ENCODE measurements around the gene DCHS1. TPM values are rescaled to one million over a fixed set of nuclear protein-coding genes. Genes with fewer than 3 reads are reported as not detected.
"Not testable (repeated sequence)": the region's sequence is repeated elsewhere in the genome, so short reads cannot be mapped to it uniquely, and the experiment has no call there.

The DCHS1 gene, protein sequence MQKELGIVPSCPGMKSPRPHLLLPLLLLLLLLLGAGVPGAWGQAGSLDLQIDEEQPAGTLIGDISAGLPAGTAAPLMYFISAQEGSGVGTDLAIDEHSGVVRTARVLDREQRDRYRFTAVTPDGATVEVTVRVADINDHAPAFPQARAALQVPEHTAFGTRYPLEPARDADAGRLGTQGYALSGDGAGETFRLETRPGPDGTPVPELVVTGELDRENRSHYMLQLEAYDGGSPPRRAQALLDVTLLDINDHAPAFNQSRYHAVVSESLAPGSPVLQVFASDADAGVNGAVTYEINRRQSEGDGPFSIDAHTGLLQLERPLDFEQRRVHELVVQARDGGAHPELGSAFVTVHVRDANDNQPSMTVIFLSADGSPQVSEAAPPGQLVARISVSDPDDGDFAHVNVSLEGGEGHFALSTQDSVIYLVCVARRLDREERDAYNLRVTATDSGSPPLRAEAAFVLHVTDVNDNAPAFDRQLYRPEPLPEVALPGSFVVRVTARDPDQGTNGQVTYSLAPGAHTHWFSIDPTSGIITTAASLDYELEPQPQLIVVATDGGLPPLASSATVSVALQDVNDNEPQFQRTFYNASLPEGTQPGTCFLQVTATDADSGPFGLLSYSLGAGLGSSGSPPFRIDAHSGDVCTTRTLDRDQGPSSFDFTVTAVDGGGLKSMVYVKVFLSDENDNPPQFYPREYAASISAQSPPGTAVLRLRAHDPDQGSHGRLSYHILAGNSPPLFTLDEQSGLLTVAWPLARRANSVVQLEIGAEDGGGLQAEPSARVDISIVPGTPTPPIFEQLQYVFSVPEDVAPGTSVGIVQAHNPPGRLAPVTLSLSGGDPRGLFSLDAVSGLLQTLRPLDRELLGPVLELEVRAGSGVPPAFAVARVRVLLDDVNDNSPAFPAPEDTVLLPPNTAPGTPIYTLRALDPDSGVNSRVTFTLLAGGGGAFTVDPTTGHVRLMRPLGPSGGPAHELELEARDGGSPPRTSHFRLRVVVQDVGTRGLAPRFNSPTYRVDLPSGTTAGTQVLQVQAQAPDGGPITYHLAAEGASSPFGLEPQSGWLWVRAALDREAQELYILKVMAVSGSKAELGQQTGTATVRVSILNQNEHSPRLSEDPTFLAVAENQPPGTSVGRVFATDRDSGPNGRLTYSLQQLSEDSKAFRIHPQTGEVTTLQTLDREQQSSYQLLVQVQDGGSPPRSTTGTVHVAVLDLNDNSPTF (N-terminal part only)
- total RNA-seq: 11.0 and 23.9 TPM in 2 replicates
- 0.92 and 5.0 TPM in 2 replicates for polyA plus RNA-seq
- polyA plus RNA-seq (2012): 1.9 and 8.5 TPM in 2 replicates
- 17.9 and 76.9 TPM in 2 replicates for polyA minus RNA-seq (ENCODE audit: low replicate concordance)

DNA sequence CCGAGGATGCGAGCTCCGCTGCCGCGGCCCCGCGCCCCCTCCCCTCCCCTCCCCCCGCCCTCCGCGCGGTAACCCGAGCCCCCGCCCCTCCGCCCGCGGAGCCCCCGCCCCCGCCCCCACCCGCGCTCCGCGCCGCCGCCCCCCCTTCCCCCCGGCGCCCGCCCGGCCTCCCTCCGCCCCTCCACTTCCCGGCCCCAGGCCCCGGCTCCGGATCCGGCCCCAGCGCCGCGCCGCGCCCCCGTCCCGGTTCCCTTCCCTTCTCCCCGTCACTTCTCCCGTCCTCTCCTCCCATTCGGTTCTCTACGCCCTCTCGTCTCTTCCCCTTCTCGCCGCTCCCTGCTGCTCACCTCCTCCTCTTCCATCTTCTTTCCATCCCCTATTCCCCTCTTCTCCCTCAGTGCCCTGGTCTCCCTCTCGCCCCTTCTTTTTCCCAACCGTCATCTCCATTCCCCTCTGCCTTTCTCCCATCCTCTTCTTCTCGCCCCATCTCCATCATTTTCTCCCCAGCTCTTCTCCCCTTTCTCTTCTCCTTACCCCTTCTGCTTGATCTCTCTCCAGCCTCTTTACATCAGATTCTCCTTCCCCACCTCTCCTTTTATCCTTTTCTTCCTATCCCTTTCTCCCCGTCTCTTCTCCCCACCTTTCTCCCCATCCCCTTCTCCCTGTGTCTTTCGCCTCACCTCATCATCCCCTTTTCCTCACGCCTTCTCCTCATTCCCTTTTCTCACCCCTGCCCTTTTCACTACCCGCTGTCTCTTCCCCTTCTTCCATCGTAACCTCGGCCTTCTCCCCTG lies at the start of gene DCHS1:
Gene DCHS1, minus strand, starts transcription at position 20 of the 794 bp plus-strand sequence. CDS start 14,196 bp downstream, outside the sequence.
- Histone ChIP-seq H3K36me3 (ENCODE audit: control insufficient read depth, insufficient read depth, low read length) (no peaks in the 10 kb centered on the region), H2AFZ (ENCODE audit: low read length) (peak within 1 kb of the TSS; percentile 41), H3K9me3 (ENCODE audit: control insufficient read depth, insufficient read depth, low read depth, low read length) (no peaks in the 10 kb centered on the region), H3K4me2 (ENCODE audit: extremely low read depth, insufficient read depth, low read length) (peak within 1 kb of the TSS; percentile 69), H3K27ac (ENCODE audit: insufficient read depth, low read length) (no peak within 1 kb of the TSS), H3K79me2 (ENCODE audit: control insufficient read depth, insufficient read depth, low read length) (no peaks in the 10 kb centered on the region), H4K20me1 (ENCODE audit: control insufficient read depth, extremely low read depth, insufficient read depth, low read length) (no peaks in the 10 kb centered on the region), H3K4me3 (replicated peaks in 1 of 4; ENCODE audit: control extremely low read depth in 1 of 4, insufficient read depth in 1 of 4, low read depth in 3 of 4, low read length in 4 of 4) (peak within 1 kb of the TSS; percentile 10 to 55 (median 45)), H3K9ac (ENCODE audit: insufficient read depth, low read length) (peak within 1 kb of the TSS; percentile 28), H3K27me3 (ENCODE audit: control insufficient read depth, insufficient read depth, low read length) (peaks cover 33% of the 10 kb centered on the region), H3K4me1 (ENCODE audit: control insufficient read depth, extremely low read depth, insufficient read depth, low read length) (no peaks in the 10 kb centered on the region)
- TF ChIP-seq, protein P1, sequence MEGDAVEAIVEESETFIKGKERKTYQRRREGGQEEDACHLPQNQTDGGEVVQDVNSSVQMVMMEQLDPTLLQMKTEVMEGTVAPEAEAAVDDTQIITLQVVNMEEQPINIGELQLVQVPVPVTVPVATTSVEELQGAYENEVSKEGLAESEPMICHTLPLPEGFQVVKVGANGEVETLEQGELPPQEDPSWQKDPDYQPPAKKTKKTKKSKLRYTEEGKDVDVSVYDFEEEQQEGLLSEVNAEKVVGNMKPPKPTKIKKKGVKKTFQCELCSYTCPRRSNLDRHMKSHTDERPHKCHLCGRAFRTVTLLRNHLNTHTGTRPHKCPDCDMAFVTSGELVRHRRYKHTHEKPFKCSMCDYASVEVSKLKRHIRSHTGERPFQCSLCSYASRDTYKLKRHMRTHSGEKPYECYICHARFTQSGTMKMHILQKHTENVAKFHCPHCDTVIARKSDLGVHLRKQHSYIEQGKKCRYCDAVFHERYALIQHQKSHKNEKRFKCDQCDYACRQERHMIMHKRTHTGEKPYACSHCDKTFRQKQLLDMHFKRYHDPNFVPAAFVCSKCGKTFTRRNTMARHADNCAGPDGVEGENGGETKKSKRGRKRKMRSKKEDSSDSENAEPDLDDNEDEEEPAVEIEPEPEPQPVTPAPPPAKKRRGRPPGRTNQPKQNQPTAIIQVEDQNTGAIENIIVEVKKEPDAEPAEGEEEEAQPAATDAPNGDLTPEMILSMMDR (conservative IDR thresholded peaks at IDR 0.05 in 1 of 2, IDR thresholded peaks at IDR 0.05 in 1 of 2; ENCODE audit: low read depth in 1 of 2, low read length in 2 of 2): no peak
- TF ChIP-seq EZH2 (IDR thresholded peaks at IDR 0.05; ENCODE audit: low read length, missing control alignments): peak; percentile 94
- DNase-seq (ENCODE audit: low read depth in 2 of 2): no peak

DNA sequence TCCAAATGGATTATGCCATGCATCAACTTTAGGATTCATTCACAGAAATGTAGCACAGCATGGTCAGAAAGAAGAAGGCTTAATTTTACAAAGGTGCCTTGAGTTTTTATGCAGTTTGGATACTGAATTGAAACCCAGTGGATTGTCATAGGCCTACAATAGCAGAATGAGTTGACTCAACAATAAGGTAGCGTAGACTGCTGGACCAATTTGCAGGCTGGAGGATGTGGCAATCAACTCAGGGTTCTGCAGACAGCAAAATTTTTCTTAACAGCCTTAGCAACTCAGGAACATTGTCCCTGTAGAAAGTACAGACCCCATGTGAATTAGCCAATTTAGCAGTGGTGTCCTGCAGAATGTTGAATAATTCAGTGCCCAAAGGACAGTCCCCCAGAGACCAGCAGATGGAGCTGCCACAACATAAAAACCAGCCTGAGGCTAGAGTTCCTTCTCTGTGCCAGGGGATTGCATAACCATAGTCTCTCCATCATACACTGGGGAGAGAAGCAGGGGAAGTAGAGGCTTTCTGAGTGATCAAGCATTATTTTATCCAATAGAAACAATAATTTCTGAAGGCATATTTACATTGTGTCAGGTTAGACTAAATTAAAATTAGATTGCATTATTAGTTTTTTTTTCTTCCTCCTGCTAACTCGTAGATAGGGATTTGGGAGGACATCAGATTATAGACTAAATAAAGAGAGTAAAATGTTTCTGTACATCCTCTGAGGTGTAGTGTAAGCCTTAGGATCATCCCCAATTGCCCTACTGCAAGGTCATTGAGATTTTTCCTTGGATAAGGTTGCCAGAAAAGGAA lies 47.8 kb upstream of the DCHS1 start:
- no peaks in the 10 kb centered on the region for H4K20me1 ChIP-seq (ENCODE audit: control insufficient read depth, extremely low read depth, insufficient read depth, low read length)
- H3K4me2 ChIP-seq (ENCODE audit: extremely low read depth, insufficient read depth, low read length): no peak overlapping the region
- H3K9ac ChIP-seq (ENCODE audit: insufficient read depth, low read length): no peak overlapping the region
- TF ChIP-seq, protein P1 (conservative IDR thresholded peaks at IDR 0.05 in 1 of 2, IDR thresholded peaks at IDR 0.05 in 1 of 2; ENCODE audit: low read depth in 1 of 2, low read length in 2 of 2): peak; percentile 67 to 76
- TF ChIP-seq EZH2 (IDR thresholded peaks at IDR 0.05; ENCODE audit: low read length, missing control alignments): no peak
- H3K27me3 ChIP-seq (ENCODE audit: control insufficient read depth, insufficient read depth, low read length): no peaks in the 10 kb centered on the region
- H3K79me2 ChIP-seq (ENCODE audit: control insufficient read depth, insufficient read depth, low read length): no peaks in the 10 kb centered on the region
- no peak overlapping the region for H2AFZ ChIP-seq (ENCODE audit: low read length)
- no peak overlapping the region for H3K4me3 ChIP-seq (replicated peaks in 1 of 4; ENCODE audit: control extremely low read depth in 1 of 4, insufficient read depth in 1 of 4, low read depth in 3 of 4, low read length in 4 of 4)
- peak; percentile 58 to 75 for DNase-seq (ENCODE audit: low read depth in 2 of 2)
- no peaks in the 10 kb centered on the region for H3K4me1 ChIP-seq (ENCODE audit: control insufficient read depth, extremely low read depth, insufficient read depth, low read length)
- no peak overlapping the region for H3K27ac ChIP-seq (ENCODE audit: insufficient read depth, low read length)
- no peaks in the 10 kb centered on the region for H3K9me3 ChIP-seq (ENCODE audit: control insufficient read depth, insufficient read depth, low read depth, low read length)
- H3K36me3 ChIP-seq (ENCODE audit: control insufficient read depth, insufficient read depth, low read length): no peaks in the 10 kb centered on the region

DNA sequence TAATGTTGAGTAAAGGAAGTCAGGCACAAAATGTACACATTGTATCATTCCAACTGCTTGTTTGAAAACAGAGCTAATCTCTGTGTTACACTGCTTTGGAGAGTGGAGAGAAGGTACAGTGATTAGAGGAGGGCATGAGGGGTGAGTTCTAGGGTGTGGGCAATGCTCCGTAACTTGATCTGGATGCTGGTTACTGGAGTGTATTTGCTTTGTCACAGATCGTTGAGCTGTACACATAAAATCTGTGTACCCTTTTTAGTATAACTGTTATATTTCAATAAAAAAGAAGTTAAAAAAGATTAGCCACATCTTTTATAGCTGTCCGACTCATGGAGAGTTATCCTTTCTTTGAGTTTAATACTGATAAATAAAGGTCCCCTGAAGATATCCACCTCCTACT lies 46.3 kb upstream of the DCHS1 start:
- not testable (repeated sequence) for H3K27ac ChIP-seq (ENCODE audit: insufficient read depth, low read length); DNase-seq (ENCODE audit: low read depth in 2 of 2); H4K20me1 ChIP-seq (ENCODE audit: control insufficient read depth, extremely low read depth, insufficient read depth, low read length); H3K9me3 ChIP-seq (ENCODE audit: control insufficient read depth, insufficient read depth, low read depth, low read length); H3K36me3 ChIP-seq (ENCODE audit: control insufficient read depth, insufficient read depth, low read length); H3K79me2 ChIP-seq (ENCODE audit: control insufficient read depth, insufficient read depth, low read length); H3K27me3 ChIP-seq (ENCODE audit: control insufficient read depth, insufficient read depth, low read length); H2AFZ ChIP-seq (ENCODE audit: low read length); H3K9ac ChIP-seq (ENCODE audit: insufficient read depth, low read length); H3K4me2 ChIP-seq (ENCODE audit: extremely low read depth, insufficient read depth, low read length); H3K4me1 ChIP-seq (ENCODE audit: control insufficient read depth, extremely low read depth, insufficient read depth, low read length); H3K4me3 ChIP-seq (replicated peaks in 1 of 4; ENCODE audit: control extremely low read depth in 1 of 4, insufficient read depth in 1 of 4, low read depth in 3 of 4, low read length in 4 of 4)
